ENCODE measurements around the gene ABCA4.

DNA sequence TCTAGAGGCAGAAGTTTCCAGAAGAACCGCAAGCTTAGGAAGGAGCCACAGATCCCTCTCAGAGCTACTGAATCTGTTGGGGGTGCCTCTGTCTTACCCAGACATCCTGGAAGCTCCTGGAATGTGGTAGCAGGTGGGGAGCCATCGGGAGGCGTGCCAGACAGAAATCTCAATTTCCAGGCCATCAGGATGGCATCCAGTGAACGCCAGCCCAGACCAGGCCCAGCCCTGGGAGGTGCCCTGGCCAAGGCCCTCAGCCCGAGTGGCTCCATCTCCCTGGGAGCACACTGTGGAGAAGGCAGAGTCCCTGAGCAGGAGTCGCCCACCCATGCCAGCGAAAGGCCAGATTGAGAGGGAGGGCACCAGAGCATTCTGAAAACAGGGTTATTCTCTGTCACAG is 2.5 kb downstream of the ABCA4 start:
- TF ChIP-seq, protein P1, sequence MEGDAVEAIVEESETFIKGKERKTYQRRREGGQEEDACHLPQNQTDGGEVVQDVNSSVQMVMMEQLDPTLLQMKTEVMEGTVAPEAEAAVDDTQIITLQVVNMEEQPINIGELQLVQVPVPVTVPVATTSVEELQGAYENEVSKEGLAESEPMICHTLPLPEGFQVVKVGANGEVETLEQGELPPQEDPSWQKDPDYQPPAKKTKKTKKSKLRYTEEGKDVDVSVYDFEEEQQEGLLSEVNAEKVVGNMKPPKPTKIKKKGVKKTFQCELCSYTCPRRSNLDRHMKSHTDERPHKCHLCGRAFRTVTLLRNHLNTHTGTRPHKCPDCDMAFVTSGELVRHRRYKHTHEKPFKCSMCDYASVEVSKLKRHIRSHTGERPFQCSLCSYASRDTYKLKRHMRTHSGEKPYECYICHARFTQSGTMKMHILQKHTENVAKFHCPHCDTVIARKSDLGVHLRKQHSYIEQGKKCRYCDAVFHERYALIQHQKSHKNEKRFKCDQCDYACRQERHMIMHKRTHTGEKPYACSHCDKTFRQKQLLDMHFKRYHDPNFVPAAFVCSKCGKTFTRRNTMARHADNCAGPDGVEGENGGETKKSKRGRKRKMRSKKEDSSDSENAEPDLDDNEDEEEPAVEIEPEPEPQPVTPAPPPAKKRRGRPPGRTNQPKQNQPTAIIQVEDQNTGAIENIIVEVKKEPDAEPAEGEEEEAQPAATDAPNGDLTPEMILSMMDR (IDR thresholded peaks at IDR 0.05): no peak
- no peak for TF ChIP-seq POLR2A (IDR thresholded peaks at IDR 0.05)
